SK-N-SH (cell line): ENCODE measurements around the gene DAGLA. TPM values are rescaled to one million over a fixed set of nuclear protein-coding genes. Genes with fewer than 3 reads are reported as not detected.

ENCODE experiments used
- CTCF ChIA-PET: fragments of 300-600, 350-600 bp; formaldehyde crosslinking; extraction: SDS; loops from one replicate; lab custom pipeline; 2021; lab: Yijun Ruan, JAX
- POLR2A ChIA-PET: fragments of 350-600 bp; sonication (Branson Sonifier 250); formaldehyde crosslinking; extraction: SDS; loops from one replicate; lab custom pipeline; 2020; ENCODE audit warnings: antibody characterized with exemption, inconsistent platforms; lab: Yijun Ruan, JAX
- DNase-seq: peaks from one replicate; pipeline ENCODE4 v3.0.0; 2012
- H2AFZ ChIP-seq: fragments of 200-600 bp; sonication (generic); 2 replicates; pipeline ENCODE4 v1.8.1; 2016; ENCODE audit warnings: antibody characterized with exemption, mild to moderate bottlenecking, low read depth
- H3F3A ChIP-seq: fragments of 200-600 bp; sonication (generic); replicated peaks from 2 replicates; pipeline ENCODE3; 2016; ENCODE audit warnings: antibody characterized with exemption, mild to moderate bottlenecking; ENCODE audit not compliant: insufficient read depth
- H3K27ac ChIP-seq, 2 experiments: fragments of 200-500 bp in 1 of 2; fragments of 200-600 bp in 1 of 2; sonication (Bioruptor generic) in 1 of 2; sonication (generic), shearing (Covaris generic) in 1 of 2; 2 replicates each; pipeline versions ENCODE4 v1.5.1 to v1.6.1; 2014 to 2016; ENCODE audit warnings: low read depth in 2 of 2, inconsistent platforms in 1 of 2, low read length in 1 of 2, mild to moderate bottlenecking in 1 of 2, mixed read lengths in 1 of 2
- H3K27me3 ChIP-seq: fragments of 200-600 bp; sonication (generic), shearing (Covaris generic); 2 replicates; pipeline ENCODE4 v1.6.1; 2016; ENCODE audit warnings: mixed run types; ENCODE audit not compliant: insufficient read depth
- H3K36me3 ChIP-seq, 2 experiments: fragments of 200-500 bp in 1 of 2; fragments of 200-600 bp in 1 of 2; sonication (Bioruptor generic) in 1 of 2; sonication (generic) in 1 of 2; replicated peaks in 1 of 2; 2 replicates each; pipeline versions ENCODE3 to v1.5.1; 2014 to 2016; ENCODE audit warnings: low read length in 1 of 2, mild to moderate bottlenecking in 1 of 2; ENCODE audit not compliant: insufficient read depth in 2 of 2, control insufficient read depth in 1 of 2
- H3K4me1 ChIP-seq, 2 experiments: fragments of 200-500 bp in 1 of 2; fragments of 200-600 bp in 1 of 2; sonication (Bioruptor generic) in 1 of 2; sonication (generic), shearing (Covaris generic) in 1 of 2; 2 replicates each; pipeline versions ENCODE4 v1.5.1 to v1.6.1; 2014 to 2016; ENCODE audit warnings: low read depth in 1 of 2, low read length in 1 of 2, mixed run types in 1 of 2; ENCODE audit not compliant: insufficient read depth in 2 of 2, control insufficient read depth in 1 of 2
- H3K4me2 ChIP-seq: fragments of 200-600 bp; sonication (generic), shearing (Covaris generic); 2 replicates; pipeline ENCODE4 v1.6.1; 2017; ENCODE audit warnings: mixed run types
- H3K4me3 ChIP-seq, 2 experiments: fragments of 200-500 bp in 1 of 2; fragments of 200-600 bp in 1 of 2; sonication (Bioruptor generic) in 1 of 2; sonication (generic), shearing (Covaris generic) in 1 of 2; 2 replicates each; pipeline versions ENCODE4 v1.5.1 to v1.8.1; 2014 to 2016; ENCODE audit warnings: low read depth in 2 of 2, inconsistent platforms in 1 of 2, low read length in 1 of 2, mild to moderate bottlenecking in 1 of 2, mixed read lengths in 1 of 2, moderate library complexity in 1 of 2
- H3K79me2 ChIP-seq: fragments of 200-600 bp; sonication (generic); 2 replicates; pipeline ENCODE4 v1.8.1; 2017; ENCODE audit warnings: mild to moderate bottlenecking; ENCODE audit not compliant: insufficient read depth
- H3K9ac ChIP-seq: fragments of 200-600 bp; sonication (generic); 2 replicates; pipeline ENCODE4 v1.6.1; 2017; ENCODE audit warnings: mixed run types
- H3K9me2 ChIP-seq: fragments of 200-600 bp; sonication (generic); 2 replicates; pipeline ENCODE4 v1.6.1; 2017; ENCODE audit warnings: mixed run types
- H3K9me3 ChIP-seq: fragments of 200-600 bp; sonication (generic); 2 replicates; pipeline ENCODE4 v1.6.1; 2017; ENCODE audit warnings: mixed run types, mild to moderate bottlenecking, moderate library complexity
- H4K20me1 ChIP-seq: fragments of 200-600 bp; sonication (generic); 2 replicates; pipeline ENCODE4 v1.6.1; 2017; ENCODE audit warnings: mild to moderate bottlenecking, mixed run types; ENCODE audit not compliant: insufficient read depth
- ELF1 ChIP-seq: IDR thresholded peaks from 2 replicates; pipeline ENCODE4 v1.4.0; 2012
- EP300 ChIP-seq, 2 experiments: IDR thresholded peaks; 2 replicates each; pipeline versions ENCODE4 v1.4.0 to v1.6.1; 2012; ENCODE audit warnings: borderline replicate concordance in 1 of 2, low read depth in 1 of 2, low read length in 1 of 2
- FOXM1 ChIP-seq: IDR thresholded peaks from 2 replicates; pipeline ENCODE4 v1.4.0; 2012; ENCODE audit warnings: low read depth, mild to moderate bottlenecking
- NFIC ChIP-seq: IDR thresholded peaks from 2 replicates; pipeline ENCODE4 v1.4.0; 2012; ENCODE audit warnings: borderline replicate concordance
- NRF1 ChIP-seq: IDR thresholded peaks from 2 replicates; pipeline ENCODE4 v1.6.1; 2012; ENCODE audit warnings: low read depth, mild to moderate bottlenecking, low read length
- SIN3A ChIP-seq: IDR thresholded peaks from 2 replicates; pipeline ENCODE4 v1.6.1; 2012; ENCODE audit warnings: low read depth, mild to moderate bottlenecking, low read length, moderate library complexity, borderline replicate concordance
- TCF12 ChIP-seq: IDR thresholded peaks from 2 replicates; pipeline ENCODE4 v1.4.0; 2012
- YY1 ChIP-seq: IDR thresholded peaks from 2 replicates; pipeline ENCODE4 v1.4.0; 2012; ENCODE audit warnings: low read depth, mild to moderate bottlenecking
- WGBS: methylation state at CpG from one replicate; pipeline ENCODE4 v1.1.6; 2017; ENCODE audit warnings: low lambda C conversion rate; 5-methylcytosine and 5-hydroxymethylcytosine counted together
- polyA plus RNA-seq, 3 experiments: library from polyadenylated mRNA; depleted of rRNA; stranded (reverse); fragments of >200 nt; gene quantifications; 2 replicates each; pipeline ENCODE4 v1.2.3, GENCODE V29; 2012
- TF ChIP-seq, protein P1 (sequence below): IDR thresholded peaks from 2 replicates; pipeline ENCODE4 v1.4.0; 2012; ENCODE audit warnings: low read depth, borderline replicate concordance
- TF ChIP-seq, protein P2 (sequence below): IDR thresholded peaks from 2 replicates; pipeline ENCODE4 v1.6.1; 2012; ENCODE audit warnings: mild to moderate bottlenecking, low read depth, low read length, moderate library complexity

The DAGLA gene
- polyA plus RNA-seq, 1 of the 3 experiments (the other 2 are of a cell fraction): 3.3 TPM

DNA sequence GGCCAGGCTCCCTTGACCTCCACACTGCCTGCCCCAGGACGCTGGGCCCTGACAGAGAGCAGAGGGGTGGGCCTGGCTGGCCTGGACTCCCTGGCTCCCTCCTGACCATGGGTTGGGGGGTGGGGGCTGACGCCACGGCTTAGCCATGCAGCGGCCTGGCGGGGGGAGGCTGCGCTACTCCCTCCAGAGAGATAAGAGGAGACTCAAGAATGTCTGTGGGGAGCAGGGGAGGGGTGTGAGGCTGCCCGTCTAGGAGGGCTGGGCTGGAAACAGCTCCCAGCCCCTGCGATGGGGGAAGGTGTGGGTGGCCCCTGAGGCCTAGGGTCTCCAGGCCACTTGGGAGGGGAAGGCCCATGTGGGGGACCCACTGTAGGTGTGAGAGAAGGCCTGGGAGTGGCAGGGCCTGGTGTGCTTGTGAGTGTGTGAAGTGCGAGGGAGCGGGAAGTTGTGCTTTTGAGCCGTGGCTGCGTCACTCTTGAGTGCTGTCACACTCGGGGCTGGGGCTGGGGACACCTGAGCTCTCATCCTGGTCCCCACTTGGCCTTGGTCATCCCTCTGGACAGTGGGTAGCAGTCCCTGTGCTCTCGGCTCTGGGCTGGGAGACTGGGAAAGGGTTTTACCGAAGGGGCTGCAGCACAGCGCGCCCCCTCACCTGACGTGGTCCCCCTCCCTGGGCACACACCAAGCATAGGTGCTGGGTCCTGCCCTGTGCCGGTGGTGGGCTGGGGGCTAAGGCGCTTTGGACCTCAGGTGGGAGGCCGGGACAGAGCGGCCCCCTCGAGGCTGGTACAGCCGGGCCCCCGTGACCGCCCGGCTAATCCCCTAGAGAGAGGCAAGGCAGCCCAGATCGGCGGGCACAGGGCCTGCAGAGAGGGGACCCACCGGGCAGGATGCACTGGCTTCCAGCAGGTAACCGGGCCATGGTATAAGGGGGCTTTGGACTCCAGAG lies 74.6 kb downstream of the DAGLA start:
- no peak overlapping the region for H3K9ac ChIP-seq
- no peaks in the 10 kb centered on the region for H3K9me2 ChIP-seq
- H3K27ac ChIP-seq: no peak overlapping the region
- H3K27me3 ChIP-seq: no peaks in the 10 kb centered on the region
- H3K79me2 ChIP-seq: no peaks in the 10 kb centered on the region
- H3K36me3 ChIP-seq: no peaks in the 10 kb centered on the region
- CTCF ChIA-PET: interaction anchor here (2.2 to 14.3 kb wide), 3 partner anchors 7 to 35 kb away, joined by 6 to 140 read pairs (median 81); partner anchors contain the start of genes FEN1 and TMEM258
- H3K9me3 ChIP-seq: no peaks in the 10 kb centered on the region
- H3K4me3 ChIP-seq: no peak overlapping the region
- TF ChIP-seq NRF1: no peak
- TF ChIP-seq, all 33 proteins: peak for 0
- WGBS: 90% methylated on average over 15 of the region's 31 CpGs
- Histone ChIP-seq H4K20me1 (no peaks in the 10 kb centered on the region), H3K4me1 (peaks cover 9 to 11% of the 10 kb centered on the region in 2 experiments; a peak in 2 of 4 replicates), H3K4me2 (no peak overlapping the region), H2AFZ (no peak overlapping the region), H3F3A (no peaks in the 10 kb centered on the region)
- POLR2A ChIA-PET: interaction anchor here (0.6 kb wide), 1 partner anchor 38 kb away, joined by 3 read pairs; no protein-coding TSS in a partner anchor
- no peak for DNase-seq

DNA sequence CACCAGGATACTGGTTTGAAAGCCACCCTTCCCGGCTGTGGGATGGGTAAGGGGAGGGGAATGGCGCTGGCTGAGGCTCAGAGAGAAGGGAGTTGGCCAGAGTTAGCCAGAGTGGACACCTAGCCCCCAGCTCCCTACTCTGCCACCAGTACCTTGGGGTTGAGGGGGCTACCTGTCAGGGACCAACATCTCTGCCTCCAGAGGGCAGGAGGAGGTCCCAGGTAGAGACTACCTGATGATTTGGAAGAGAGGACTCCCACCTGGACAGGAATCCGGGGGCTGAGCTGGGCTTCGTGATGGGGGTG lies 75.9 kb downstream of the DAGLA start:
- Histone ChIP-seq H3K9me2 (no peaks in the 10 kb centered on the region), H3K79me2 (no peaks in the 10 kb centered on the region), H3K27me3 (no peaks in the 10 kb centered on the region)
- TF ChIP-seq ELF1 (no peak), TCF12 (no peak), NFIC (no peak), SIN3A (no peak), EP300 (IDR thresholded peaks at IDR 0.05; ENCODE audit: borderline replicate concordance in 1 of 2, low read depth in 1 of 2, low read length in 1 of 2) (no peak), YY1 (no peak), FOXM1 (no peak)
- TF ChIP-seq, protein P1, sequence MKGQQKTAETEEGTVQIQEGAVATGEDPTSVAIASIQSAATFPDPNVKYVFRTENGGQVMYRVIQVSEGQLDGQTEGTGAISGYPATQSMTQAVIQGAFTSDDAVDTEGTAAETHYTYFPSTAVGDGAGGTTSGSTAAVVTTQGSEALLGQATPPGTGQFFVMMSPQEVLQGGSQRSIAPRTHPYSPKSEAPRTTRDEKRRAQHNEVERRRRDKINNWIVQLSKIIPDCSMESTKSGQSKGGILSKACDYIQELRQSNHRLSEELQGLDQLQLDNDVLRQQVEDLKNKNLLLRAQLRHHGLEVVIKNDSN: no peak
- TF ChIP-seq, protein P2, sequence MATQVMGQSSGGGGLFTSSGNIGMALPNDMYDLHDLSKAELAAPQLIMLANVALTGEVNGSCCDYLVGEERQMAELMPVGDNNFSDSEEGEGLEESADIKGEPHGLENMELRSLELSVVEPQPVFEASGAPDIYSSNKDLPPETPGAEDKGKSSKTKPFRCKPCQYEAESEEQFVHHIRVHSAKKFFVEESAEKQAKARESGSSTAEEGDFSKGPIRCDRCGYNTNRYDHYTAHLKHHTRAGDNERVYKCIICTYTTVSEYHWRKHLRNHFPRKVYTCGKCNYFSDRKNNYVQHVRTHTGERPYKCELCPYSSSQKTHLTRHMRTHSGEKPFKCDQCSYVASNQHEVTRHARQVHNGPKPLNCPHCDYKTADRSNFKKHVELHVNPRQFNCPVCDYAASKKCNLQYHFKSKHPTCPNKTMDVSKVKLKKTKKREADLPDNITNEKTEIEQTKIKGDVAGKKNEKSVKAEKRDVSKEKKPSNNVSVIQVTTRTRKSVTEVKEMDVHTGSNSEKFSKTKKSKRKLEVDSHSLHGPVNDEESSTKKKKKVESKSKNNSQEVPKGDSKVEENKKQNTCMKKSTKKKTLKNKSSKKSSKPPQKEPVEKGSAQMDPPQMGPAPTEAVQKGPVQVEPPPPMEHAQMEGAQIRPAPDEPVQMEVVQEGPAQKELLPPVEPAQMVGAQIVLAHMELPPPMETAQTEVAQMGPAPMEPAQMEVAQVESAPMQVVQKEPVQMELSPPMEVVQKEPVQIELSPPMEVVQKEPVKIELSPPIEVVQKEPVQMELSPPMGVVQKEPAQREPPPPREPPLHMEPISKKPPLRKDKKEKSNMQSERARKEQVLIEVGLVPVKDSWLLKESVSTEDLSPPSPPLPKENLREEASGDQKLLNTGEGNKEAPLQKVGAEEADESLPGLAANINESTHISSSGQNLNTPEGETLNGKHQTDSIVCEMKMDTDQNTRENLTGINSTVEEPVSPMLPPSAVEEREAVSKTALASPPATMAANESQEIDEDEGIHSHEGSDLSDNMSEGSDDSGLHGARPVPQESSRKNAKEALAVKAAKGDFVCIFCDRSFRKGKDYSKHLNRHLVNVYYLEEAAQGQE: no peak
- TF ChIP-seq, all 33 proteins: peak for 0
- H3F3A ChIP-seq: no peaks in the 10 kb centered on the region
- no peak for DNase-seq
- H3K27ac ChIP-seq: no peak overlapping the region; a peak in 1 of 4 replicates
- H3K4me2 ChIP-seq: peak overlapping the region; percentile 39
- POLR2A ChIA-PET: no interaction called here
- 88% methylated on average over 4 of the region's 4 CpGs for WGBS
- CTCF ChIA-PET: interaction anchor here (8.1 to 14.3 kb wide), 2 partner anchors 9 to 33 kb away, joined by 81 to 140 read pairs; partner anchors contain the start of genes FEN1 and TMEM258
- no peak overlapping the region for H3K9ac ChIP-seq
- no peak overlapping the region for H2AFZ ChIP-seq
- H3K9me3 ChIP-seq: no peaks in the 10 kb centered on the region
- H3K4me1 ChIP-seq: peaks cover 9 to 11% of the 10 kb centered on the region in 2 experiments; a peak in 2 of 4 replicates
- no peaks in the 10 kb centered on the region for H3K36me3 ChIP-seq
- no peaks in the 10 kb centered on the region for H4K20me1 ChIP-seq
- H3K4me3 ChIP-seq: no peak overlapping the region
